ENCODE data around the gene FBXL7.

The FBXL7 gene

DNA sequence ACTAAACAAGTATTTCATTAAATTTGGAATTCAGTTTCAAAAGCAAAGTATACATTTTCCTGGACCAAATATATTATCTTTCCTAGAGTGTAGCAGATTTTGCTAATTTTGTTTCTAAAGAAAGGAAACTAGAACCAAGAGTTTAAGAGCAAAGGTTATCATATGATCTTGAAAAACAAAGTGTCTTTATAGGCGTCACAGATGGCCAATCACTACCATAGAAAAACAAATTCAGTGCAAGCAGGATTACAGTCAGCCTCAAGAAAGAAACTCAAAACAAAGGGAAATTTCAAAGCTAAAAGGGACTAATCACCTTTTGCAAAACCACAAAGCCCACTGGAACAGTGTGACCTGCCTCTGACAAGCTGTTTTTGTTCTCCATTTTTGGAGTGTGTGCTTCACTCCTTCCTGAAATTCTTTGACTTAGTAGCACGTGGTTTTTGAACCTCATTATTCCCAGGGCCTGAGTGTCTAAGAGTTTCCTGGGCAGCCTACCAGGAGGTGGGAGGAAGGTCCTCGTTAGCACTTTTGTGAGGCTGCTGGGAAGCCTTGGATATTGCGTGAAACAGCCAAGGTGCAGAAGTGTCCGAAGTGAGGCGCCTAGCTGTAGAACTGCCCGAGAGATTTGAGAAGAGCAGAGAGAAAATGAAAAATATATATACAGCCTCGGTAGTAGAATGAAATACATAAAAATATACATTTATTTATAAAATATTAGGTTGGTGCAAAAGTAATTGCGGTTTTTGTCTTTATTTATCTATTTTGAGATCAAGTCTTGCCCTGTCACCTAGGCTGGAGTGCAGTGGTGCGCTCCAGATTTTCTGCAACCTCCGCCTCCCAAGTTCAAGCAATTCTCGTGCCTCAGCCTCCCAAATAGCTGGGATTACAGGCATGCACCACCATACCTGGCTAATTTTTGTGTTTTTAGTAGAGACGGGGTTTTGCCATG, 433.6 kb downstream of the FBXL7 start:
- ATAC-seq (ENCODE audit: insufficient read depth, low read depth), result peak; percentile 48
- Histone ChIP-seq H3K27ac (ENCODE audit: low read length) (no peak overlapping the region), H3K9ac (ENCODE audit: low read depth, low read length) (no peak overlapping the region), H2AFZ (ENCODE audit: low read depth, low read length) (no peak overlapping the region), H3K9me3 (ENCODE audit: insufficient read depth, low read length, severe bottlenecking) (no peaks in the 10 kb centered on the region), H4K20me1 (ENCODE audit: insufficient read depth, low read length) (no peaks in the 10 kb centered on the region), H3K27me3 (ENCODE audit: insufficient read depth, low read length, poor library complexity) (no peaks in the 10 kb centered on the region), H3K79me2 (ENCODE audit: insufficient read depth, low read length) (no peaks in the 10 kb centered on the region), H3K36me3 (ENCODE audit: insufficient read depth, low read length) (peaks cover 23% of the 10 kb centered on the region), H3K4me1 (ENCODE audit: insufficient read depth, low read length) (peaks cover 12% of the 10 kb centered on the region), H3K4me2 (ENCODE audit: insufficient read depth, low read length) (no peak overlapping the region), H3K4me3 (ENCODE audit: low read depth in 1 of 2, low read length in 2 of 2) (no peak overlapping the region)
- no peak for DNase-seq
- TF ChIP-seq EZH2 (IDR thresholded peaks at IDR 0.05; ENCODE audit: borderline replicate concordance, low read depth, low read length, severe bottlenecking), result no peak
- TF ChIP-seq CTCF (IDR thresholded peaks at IDR 0.05; ENCODE audit: borderline replicate concordance, extremely low read depth, low read length, poor library complexity, severe bottlenecking), result no peak

DNA sequence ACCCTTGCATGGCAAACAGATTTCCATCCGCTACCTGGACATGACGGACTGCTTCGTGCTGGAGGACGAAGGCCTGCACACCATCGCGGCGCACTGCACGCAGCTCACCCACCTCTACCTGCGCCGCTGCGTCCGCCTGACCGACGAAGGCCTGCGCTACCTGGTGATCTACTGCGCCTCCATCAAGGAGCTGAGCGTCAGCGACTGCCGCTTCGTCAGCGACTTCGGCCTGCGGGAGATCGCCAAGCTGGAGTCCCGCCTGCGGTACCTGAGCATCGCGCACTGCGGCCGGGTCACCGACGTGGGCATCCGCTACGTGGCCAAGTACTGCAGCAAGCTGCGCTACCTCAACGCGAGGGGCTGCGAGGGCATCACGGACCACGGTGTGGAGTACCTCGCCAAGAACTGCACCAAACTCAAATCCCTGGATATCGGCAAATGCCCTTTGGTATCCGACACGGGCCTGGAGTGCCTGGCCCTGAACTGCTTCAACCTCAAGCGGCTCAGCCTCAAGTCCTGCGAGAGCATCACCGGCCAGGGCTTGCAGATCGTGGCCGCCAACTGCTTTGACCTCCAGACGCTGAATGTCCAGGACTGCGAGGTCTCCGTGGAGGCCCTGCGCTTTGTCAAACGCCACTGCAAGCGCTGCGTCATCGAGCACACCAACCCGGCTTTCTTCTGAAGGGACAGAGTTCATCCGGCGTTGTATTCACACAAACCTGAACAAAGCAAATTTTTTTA, 436.7 kb downstream of the FBXL7 start:
- H3K36me3 ChIP-seq (ENCODE audit: insufficient read depth, low read length), result peaks cover 24% of the 10 kb centered on the region
- peaks cover 12% of the 10 kb centered on the region for H3K4me1 ChIP-seq (ENCODE audit: insufficient read depth, low read length)
- no peaks in the 10 kb centered on the region for H4K20me1 ChIP-seq (ENCODE audit: insufficient read depth, low read length)
- ATAC-seq (ENCODE audit: insufficient read depth, low read depth), result no peak
- TF ChIP-seq CTCF (IDR thresholded peaks at IDR 0.05; ENCODE audit: borderline replicate concordance, extremely low read depth, low read length, poor library complexity, severe bottlenecking), result no peak
- no peak for TF ChIP-seq EZH2 (IDR thresholded peaks at IDR 0.05; ENCODE audit: borderline replicate concordance, low read depth, low read length, severe bottlenecking)
- H3K9me3 ChIP-seq (ENCODE audit: insufficient read depth, low read length, severe bottlenecking), result no peaks in the 10 kb centered on the region
- H3K9ac ChIP-seq (ENCODE audit: low read depth, low read length), result no peak overlapping the region
- no peak overlapping the region for H3K4me3 ChIP-seq (ENCODE audit: low read depth in 1 of 2, low read length in 2 of 2)
- H3K79me2 ChIP-seq (ENCODE audit: insufficient read depth, low read length), result no peaks in the 10 kb centered on the region
- no peak overlapping the region for H3K4me2 ChIP-seq (ENCODE audit: insufficient read depth, low read length)
- no peak for DNase-seq
- H2AFZ ChIP-seq (ENCODE audit: low read depth, low read length), result no peak overlapping the region
- no peak overlapping the region for H3K27ac ChIP-seq (ENCODE audit: low read length)
- no peaks in the 10 kb centered on the region for H3K27me3 ChIP-seq (ENCODE audit: insufficient read depth, low read length, poor library complexity)

DNA sequence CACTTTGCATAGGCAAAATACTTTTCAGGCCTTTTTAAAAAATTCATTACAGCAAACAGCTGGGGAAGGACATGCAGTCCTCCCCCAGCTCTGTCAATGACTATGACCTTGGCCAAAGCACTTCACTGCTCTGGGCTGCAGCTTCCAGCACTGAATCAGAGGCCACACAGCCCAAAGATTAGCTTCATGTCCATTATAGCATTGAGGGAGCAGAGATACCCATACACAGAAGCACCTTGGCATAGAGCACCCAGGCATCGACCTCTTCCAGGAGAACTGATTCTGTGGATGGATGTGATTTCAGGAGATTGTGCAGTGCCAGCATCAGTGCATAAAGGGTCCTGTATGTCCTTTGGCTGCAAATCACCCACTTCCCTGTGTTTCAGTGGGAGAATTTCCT, 437.7 kb downstream of the FBXL7 start:
- Histone ChIP-seq H3K27me3 (ENCODE audit: insufficient read depth, low read length, poor library complexity) (no peaks in the 10 kb centered on the region), H3K27ac (ENCODE audit: low read length) (no peak overlapping the region), H3K9ac (ENCODE audit: low read depth, low read length) (no peak overlapping the region), H3K36me3 (ENCODE audit: insufficient read depth, low read length) (peaks cover 24% of the 10 kb centered on the region), H4K20me1 (ENCODE audit: insufficient read depth, low read length) (no peaks in the 10 kb centered on the region), H3K79me2 (ENCODE audit: insufficient read depth, low read length) (no peaks in the 10 kb centered on the region), H3K4me3 (ENCODE audit: low read depth in 1 of 2, low read length in 2 of 2) (no peak overlapping the region), H3K9me3 (ENCODE audit: insufficient read depth, low read length, severe bottlenecking) (no peaks in the 10 kb centered on the region), H2AFZ (ENCODE audit: low read depth, low read length) (no peak overlapping the region), H3K4me1 (ENCODE audit: insufficient read depth, low read length) (peaks cover 9% of the 10 kb centered on the region), H3K4me2 (ENCODE audit: insufficient read depth, low read length) (no peak overlapping the region)
- DNase-seq, result no peak
- TF ChIP-seq CTCF (IDR thresholded peaks at IDR 0.05; ENCODE audit: borderline replicate concordance, extremely low read depth, low read length, poor library complexity, severe bottlenecking) (no peak), EZH2 (IDR thresholded peaks at IDR 0.05; ENCODE audit: borderline replicate concordance, low read depth, low read length, severe bottlenecking) (no peak)
- no peak for ATAC-seq (ENCODE audit: insufficient read depth, low read depth)

Measured in DND-41 (cell line).